ENCODE measurements around the gene UBTFL1. TPM values are rescaled to one million over a fixed set of nuclear protein-coding genes. Genes with fewer than 3 reads are reported as not detected.
"Not testable (repeated sequence)": the region's sequence is repeated elsewhere in the genome, so short reads cannot be mapped to it uniquely, and the experiment has no call there.

The UBTFL1 gene
- not detected in 2 replicates for total RNA-seq

- H3K4me1 Mint-ChIP-seq (ENCODE audit: low read depth); H3K36me3 Mint-ChIP-seq (ENCODE audit: low read depth); H3K9me3 Mint-ChIP-seq; H3K4me3 Mint-ChIP-seq; H3K27me3 Mint-ChIP-seq (ENCODE audit: insufficient read depth); intact Hi-C loops (cut with micrococcal nuclease); DNase-seq (ENCODE audit: low spot score); H3K27ac Mint-ChIP-seq: not testable (repeated sequence)
Measured at GRCh38 chr11:90085650-90086049, at the start of gene UBTFL1. Gene UBTFL1 (plus strand): TSS chr11:90085950. CDS start chr11:90085950, 0 bp downstream.

GRCh38 chr11:90051591-90052209 is 34.0 kb upstream of the UBTFL1 start:
- H3K4me1 Mint-ChIP-seq (ENCODE audit: low read depth); intact Hi-C loops (cut with micrococcal nuclease); H3K36me3 Mint-ChIP-seq (ENCODE audit: low read depth); H3K4me3 Mint-ChIP-seq; H3K9me3 Mint-ChIP-seq; H3K27ac Mint-ChIP-seq; DNase-seq (ENCODE audit: low spot score); H3K27me3 Mint-ChIP-seq (ENCODE audit: insufficient read depth): not testable (repeated sequence)

GRCh38 chr11:90052311-90052710 is 33.4 kb upstream of the UBTFL1 start:
- DNase-seq (ENCODE audit: low spot score); H3K27me3 Mint-ChIP-seq (ENCODE audit: insufficient read depth); H3K27ac Mint-ChIP-seq; H3K36me3 Mint-ChIP-seq (ENCODE audit: low read depth); H3K9me3 Mint-ChIP-seq; H3K4me1 Mint-ChIP-seq (ENCODE audit: low read depth); intact Hi-C loops (cut with micrococcal nuclease); H3K4me3 Mint-ChIP-seq: not testable (repeated sequence)

- intact Hi-C loops (cut with micrococcal nuclease); H3K4me3 Mint-ChIP-seq; DNase-seq (ENCODE audit: low spot score); H3K27ac Mint-ChIP-seq; H3K9me3 Mint-ChIP-seq; H3K36me3 Mint-ChIP-seq (ENCODE audit: low read depth); H3K27me3 Mint-ChIP-seq (ENCODE audit: insufficient read depth); H3K4me1 Mint-ChIP-seq (ENCODE audit: low read depth): not testable (repeated sequence)
Measured at GRCh38 chr11:90053545-90053944, 32.2 kb upstream of the UBTFL1 start.

- H3K27ac Mint-ChIP-seq; H3K4me1 Mint-ChIP-seq (ENCODE audit: low read depth); H3K36me3 Mint-ChIP-seq (ENCODE audit: low read depth); H3K4me3 Mint-ChIP-seq; H3K27me3 Mint-ChIP-seq (ENCODE audit: insufficient read depth); DNase-seq (ENCODE audit: low spot score); intact Hi-C loops (cut with micrococcal nuclease); H3K9me3 Mint-ChIP-seq: not testable (repeated sequence)
Measured at GRCh38 chr11:90088731-90089130, 3.0 kb downstream of the UBTFL1 start.

GRCh38 chr11:90095230-90095924 is 9.6 kb downstream of the UBTFL1 start:
- H3K27me3 Mint-ChIP-seq (ENCODE audit: insufficient read depth); H3K4me1 Mint-ChIP-seq (ENCODE audit: low read depth); H3K36me3 Mint-ChIP-seq (ENCODE audit: low read depth); H3K27ac Mint-ChIP-seq; H3K4me3 Mint-ChIP-seq; DNase-seq (ENCODE audit: low spot score); H3K9me3 Mint-ChIP-seq; intact Hi-C loops (cut with micrococcal nuclease): not testable (repeated sequence)

- H3K27ac Mint-ChIP-seq; H3K27me3 Mint-ChIP-seq (ENCODE audit: insufficient read depth); H3K4me1 Mint-ChIP-seq (ENCODE audit: low read depth); DNase-seq (ENCODE audit: low spot score); H3K36me3 Mint-ChIP-seq (ENCODE audit: low read depth); intact Hi-C loops (cut with micrococcal nuclease); H3K9me3 Mint-ChIP-seq; H3K4me3 Mint-ChIP-seq: not testable (repeated sequence)
Measured at GRCh38 chr11:90098261-90098660, 12.5 kb downstream of the UBTFL1 start.

GRCh38 chr11:90100431-90100830 is 14.7 kb downstream of the UBTFL1 start:
- H3K9me3 Mint-ChIP-seq = no peaks in the 10 kb centered on the region
- no peak overlapping the region for H3K4me3 Mint-ChIP-seq
- no peak for DNase-seq (ENCODE audit: low spot score)
- H3K4me1 Mint-ChIP-seq (ENCODE audit: low read depth) = peaks cover 4% of the 10 kb centered on the region
- no peaks in the 10 kb centered on the region for H3K27me3 Mint-ChIP-seq (ENCODE audit: insufficient read depth)
- H3K36me3 Mint-ChIP-seq (ENCODE audit: low read depth) = no peaks in the 10 kb centered on the region
- intact Hi-C loops (cut with micrococcal nuclease) = no loop called here
- no peak overlapping the region for H3K27ac Mint-ChIP-seq

GRCh38 chr11:90113541-90113940 is 27.8 kb downstream of the UBTFL1 start:
- Mint-ChIP-seq H3K36me3 (ENCODE audit: low read depth) (no peaks in the 10 kb centered on the region), H3K27ac (no peak overlapping the region), H3K27me3 (ENCODE audit: insufficient read depth) (peaks cover 6% of the 10 kb centered on the region), H3K9me3 (no peaks in the 10 kb centered on the region), H3K4me3 (no peak overlapping the region), H3K4me1 (ENCODE audit: low read depth) (no peaks in the 10 kb centered on the region)
- no peak for DNase-seq (ENCODE audit: low spot score)
- intact Hi-C loops (cut with micrococcal nuclease) = loop anchor here (10.0 kb wide), 1 partner anchor 1019 kb away; no protein-coding TSS in a partner anchor

- H3K4me3 Mint-ChIP-seq = no peak overlapping the region
- DNase-seq (ENCODE audit: low spot score) = no peak
- H3K4me1 Mint-ChIP-seq (ENCODE audit: low read depth) = no peaks in the 10 kb centered on the region
- no peaks in the 10 kb centered on the region for H3K9me3 Mint-ChIP-seq
- intact Hi-C loops (cut with micrococcal nuclease) = no loop called here
- no peak overlapping the region for H3K27ac Mint-ChIP-seq
- no peaks in the 10 kb centered on the region for H3K27me3 Mint-ChIP-seq (ENCODE audit: insufficient read depth)
- no peaks in the 10 kb centered on the region for H3K36me3 Mint-ChIP-seq (ENCODE audit: low read depth)
Measured at GRCh38 chr11:90120191-90120590, 34.4 kb downstream of the UBTFL1 start.

GRCh38 chr11:90124371-90124770 is 38.6 kb downstream of the UBTFL1 start:
- Mint-ChIP-seq H3K4me1 (ENCODE audit: low read depth) (no peaks in the 10 kb centered on the region), H3K27me3 (ENCODE audit: insufficient read depth) (peaks cover 4% of the 10 kb centered on the region), H3K4me3 (no peak overlapping the region), H3K27ac (no peak overlapping the region), H3K9me3 (no peaks in the 10 kb centered on the region), H3K36me3 (ENCODE audit: low read depth) (no peaks in the 10 kb centered on the region)
- no peak for DNase-seq (ENCODE audit: low spot score)
- intact Hi-C loops (cut with micrococcal nuclease) = no loop called here

GRCh38 chr11:90124946-90125345 is 39.2 kb downstream of the UBTFL1 start:
- Mint-ChIP-seq H3K27ac (no peak overlapping the region), H3K4me1 (ENCODE audit: low read depth) (no peaks in the 10 kb centered on the region), H3K36me3 (ENCODE audit: low read depth) (no peaks in the 10 kb centered on the region), H3K4me3 (no peak overlapping the region), H3K9me3 (no peaks in the 10 kb centered on the region), H3K27me3 (ENCODE audit: insufficient read depth) (peaks cover 4% of the 10 kb centered on the region)
- no peak for DNase-seq (ENCODE audit: low spot score)
- intact Hi-C loops (cut with micrococcal nuclease) = no loop called here

GRCh38 chr11:90133560-90134477 is 48.1 kb downstream of the UBTFL1 start:
- Mint-ChIP-seq H3K27ac (no peak overlapping the region), H3K9me3 (no peaks in the 10 kb centered on the region), H3K4me1 (ENCODE audit: low read depth) (peaks cover 14% of the 10 kb centered on the region), H3K36me3 (ENCODE audit: low read depth) (no peaks in the 10 kb centered on the region), H3K27me3 (ENCODE audit: insufficient read depth) (peaks cover 33% of the 10 kb centered on the region), H3K4me3 (peak overlapping the region; percentile 20)
- no peak for DNase-seq (ENCODE audit: low spot score)
- intact Hi-C loops (cut with micrococcal nuclease) = no loop called here
